Skin of body (tissue), 2 donors: ENCODE results near the gene ZFPM1. TPM values are rescaled to one million over a fixed set of nuclear protein-coding genes. Genes with fewer than 3 reads are reported as not detected.

ENCODE experiments used
- DNase-seq: peaks from one replicate; lab custom pipeline; 2025; lab: John Stamatoyannopoulos, UW
- total RNA-seq: library from RNA; depleted of rRNA; stranded (reverse); fragments of >200 nt; gene quantifications from one replicate; pipeline ENCODE4 v1.2.3, GENCODE V29; 2014

Gene ZFPM1
- total RNA-seq, 1 donor from 2014 or later: 0.69 TPM

DNA sequence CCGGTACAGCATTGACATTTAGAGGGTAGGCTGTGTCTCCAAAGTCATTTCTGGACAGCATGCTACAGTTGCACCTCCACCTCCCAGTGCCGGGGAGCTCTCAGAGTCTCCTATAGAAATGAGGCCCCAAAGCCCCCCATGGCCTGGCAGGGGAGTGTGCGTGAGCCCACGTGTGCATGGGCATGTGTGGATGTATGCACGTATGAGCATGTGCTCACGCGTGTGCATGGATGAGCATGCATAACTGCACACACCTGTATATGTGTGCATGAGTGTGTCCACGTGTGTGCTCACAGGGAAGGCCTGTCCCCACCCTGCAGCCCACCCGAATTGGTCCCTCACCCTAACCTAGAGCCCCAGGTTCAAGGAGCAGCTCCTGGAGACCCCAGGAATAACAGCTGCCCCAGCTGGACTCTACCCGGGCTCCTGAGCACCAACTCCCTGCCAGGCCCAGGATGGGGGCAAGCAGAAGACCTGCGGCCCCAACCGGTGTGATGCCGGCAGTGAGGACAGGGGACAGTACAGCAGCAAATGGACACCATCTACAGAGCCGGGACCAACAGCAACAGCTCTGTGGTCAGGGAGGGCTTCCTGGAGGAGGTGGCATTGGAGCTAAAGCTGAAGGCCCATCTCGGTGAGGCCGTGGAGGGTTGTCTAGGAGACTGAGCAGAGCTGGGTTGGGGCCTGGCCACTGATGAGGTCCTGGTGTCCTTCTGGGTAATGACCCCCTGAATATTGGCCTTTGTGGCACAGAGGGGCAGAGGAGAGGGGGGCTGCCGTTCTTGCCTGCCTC, 35.2 kb upstream of the ZFPM1 start:
- no peak for DNase-seq

DNA sequence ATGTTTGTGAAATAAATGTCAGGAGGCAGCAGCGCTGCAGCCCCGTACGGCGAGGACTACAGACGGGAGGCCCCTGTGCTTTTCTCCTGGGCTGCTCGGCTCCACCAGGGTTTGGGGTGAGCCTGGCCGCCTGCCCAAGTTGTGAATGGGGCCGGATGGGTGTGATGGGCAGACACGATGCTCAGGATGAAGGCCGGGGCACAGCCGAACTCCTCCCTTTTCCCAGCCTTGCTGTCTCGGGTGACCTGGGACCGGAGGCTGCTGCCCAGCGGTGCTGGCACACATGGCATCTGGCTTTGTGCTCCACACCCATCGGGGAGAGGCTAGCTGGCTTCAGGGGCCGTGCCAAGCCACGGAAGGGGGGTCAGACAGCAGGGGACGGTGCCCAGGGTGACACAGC, 34.2 kb upstream of the ZFPM1 start:
- no peak for DNase-seq

DNA sequence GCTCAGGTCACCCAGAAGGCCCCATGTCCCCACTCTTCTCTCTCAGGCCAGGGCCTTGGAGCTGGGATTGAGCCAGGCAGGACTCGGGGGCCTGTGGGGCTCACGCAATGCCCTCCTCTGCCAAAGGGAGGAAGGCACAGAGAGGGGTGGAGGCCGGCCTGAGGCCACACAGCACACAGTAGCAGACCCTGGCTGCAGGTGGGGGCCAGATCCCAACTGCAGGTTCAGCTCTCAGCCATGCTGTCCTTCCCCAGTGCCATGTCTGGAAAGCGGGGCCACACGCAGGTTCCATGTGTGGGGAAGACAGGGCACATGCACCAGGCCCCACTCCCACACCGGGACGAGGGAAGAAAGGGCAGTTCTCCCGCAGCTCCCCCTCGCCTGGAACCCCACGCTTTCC, 33.3 kb upstream of the ZFPM1 start:
- DNase-seq: no peak

DNA sequence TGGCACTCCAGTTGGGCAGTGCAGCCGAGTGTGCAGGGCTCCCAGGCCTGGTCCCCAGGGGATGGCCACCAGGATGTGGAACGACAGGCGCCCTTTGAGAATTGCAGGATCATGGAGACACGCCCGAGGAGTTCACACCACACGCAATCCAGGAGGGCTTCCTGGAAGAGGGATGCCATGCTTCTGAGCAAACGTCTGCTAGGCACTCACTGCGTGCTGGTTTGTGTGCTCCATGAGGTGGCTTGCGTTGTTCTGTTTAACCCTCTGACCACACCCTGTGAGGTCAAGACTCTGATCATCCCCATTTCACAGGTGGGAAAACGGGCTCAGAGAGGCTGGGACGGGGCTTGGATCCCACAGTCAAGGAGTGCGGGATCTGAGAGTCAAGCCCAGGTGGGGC, 32.6 kb upstream of the ZFPM1 start:
- DNase-seq: no peak

DNA sequence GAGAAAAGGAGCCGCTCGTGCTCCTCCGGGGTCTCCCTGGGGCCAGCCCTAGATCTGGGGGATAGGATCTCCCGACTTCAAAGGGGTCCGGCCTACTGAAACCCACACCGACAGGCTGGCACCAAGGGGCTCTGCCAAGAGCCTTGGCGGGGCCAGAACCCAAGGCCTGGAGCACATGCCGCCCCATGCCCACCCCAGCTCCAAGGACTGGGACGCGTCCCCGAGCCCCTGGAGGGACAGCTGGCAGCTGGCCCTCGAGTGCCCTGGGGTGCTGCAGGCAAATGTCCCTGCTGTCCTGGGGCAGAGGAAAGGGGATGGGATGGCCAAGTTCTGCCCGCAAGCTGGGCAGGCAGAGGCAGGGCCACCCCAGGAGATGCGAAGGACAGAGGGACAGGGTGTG, 31.8 kb upstream of the ZFPM1 start:
- DNase-seq: no peak

DNA sequence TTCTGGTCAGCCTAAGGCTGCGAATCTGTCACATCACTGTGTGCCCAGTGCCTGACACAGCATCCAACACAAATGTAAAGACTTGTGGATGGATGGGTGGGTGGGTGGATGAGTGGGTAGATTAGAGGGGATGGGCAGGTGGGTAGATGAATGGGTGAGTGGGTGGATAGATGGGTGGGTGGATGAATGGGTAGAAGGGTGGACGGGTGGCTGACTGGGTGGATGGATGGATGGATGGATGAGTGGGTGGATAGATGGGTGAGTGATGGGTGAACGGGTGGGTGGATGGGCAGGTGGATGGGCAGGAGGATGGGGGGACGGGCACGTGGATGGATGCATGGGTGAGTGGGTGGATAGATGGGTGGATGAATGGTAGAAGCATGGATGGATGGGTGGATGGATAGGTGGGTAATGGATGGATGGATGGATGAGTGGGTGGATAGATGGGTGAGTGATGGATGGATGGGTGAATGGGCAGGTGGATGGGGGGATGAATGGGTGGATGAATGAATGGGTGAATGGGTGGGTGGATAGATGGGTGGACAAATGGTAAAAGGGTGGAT, 31.1 kb upstream of the ZFPM1 start:
- DNase-seq: no peak

DNA sequence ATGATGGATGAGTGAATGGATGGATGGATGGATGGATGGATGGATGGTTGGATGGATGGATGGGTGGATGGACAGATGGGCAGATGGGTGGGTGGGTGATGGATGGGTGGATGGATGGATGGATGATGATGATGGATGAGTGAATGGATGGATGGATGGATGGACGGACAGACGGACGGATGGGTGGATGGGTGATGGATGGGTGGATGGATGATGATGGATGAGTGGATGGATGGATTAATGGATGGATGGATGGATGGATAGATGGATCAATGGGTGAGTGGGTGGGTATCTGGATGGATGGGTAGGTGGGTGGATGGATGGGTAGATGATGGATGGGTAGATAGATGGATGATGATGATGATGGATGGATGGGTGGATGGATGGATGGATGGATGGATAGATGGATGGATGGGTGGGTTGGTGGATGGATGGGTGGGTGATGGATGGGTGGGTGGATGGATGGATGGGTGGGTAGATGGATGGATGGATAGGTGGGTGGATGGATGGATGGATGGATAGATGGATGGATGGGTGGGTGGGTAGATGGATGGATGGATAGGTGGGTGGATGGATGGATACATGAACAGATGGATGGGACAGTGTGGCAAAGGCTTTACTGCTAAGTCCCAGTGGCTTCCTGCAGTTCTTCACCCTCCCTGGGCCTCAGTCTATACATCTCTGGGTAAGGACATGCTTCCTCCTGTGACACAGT, 30.2 kb upstream of the ZFPM1 start:
- no peak for DNase-seq

DNA sequence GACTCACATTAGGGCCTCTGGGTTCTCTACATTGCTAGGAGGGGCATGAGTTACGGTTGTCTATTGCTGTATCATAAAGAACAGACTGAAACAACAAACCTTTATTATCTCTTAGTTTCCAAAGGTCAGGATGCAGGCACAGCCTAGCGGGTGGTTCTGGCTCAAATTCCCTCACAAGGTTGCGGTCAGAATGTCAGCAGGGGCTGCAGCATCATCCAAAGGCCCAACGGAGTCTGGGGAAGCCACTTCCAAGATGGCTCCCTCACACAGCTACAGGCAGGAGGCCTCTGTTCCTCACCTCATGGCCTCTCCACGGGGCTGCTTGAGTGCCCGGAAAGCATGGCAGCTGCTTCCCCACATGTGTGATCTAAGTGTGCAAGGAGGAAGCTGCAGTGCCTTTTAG, 29.6 kb upstream of the ZFPM1 start:
- no peak for DNase-seq

DNA sequence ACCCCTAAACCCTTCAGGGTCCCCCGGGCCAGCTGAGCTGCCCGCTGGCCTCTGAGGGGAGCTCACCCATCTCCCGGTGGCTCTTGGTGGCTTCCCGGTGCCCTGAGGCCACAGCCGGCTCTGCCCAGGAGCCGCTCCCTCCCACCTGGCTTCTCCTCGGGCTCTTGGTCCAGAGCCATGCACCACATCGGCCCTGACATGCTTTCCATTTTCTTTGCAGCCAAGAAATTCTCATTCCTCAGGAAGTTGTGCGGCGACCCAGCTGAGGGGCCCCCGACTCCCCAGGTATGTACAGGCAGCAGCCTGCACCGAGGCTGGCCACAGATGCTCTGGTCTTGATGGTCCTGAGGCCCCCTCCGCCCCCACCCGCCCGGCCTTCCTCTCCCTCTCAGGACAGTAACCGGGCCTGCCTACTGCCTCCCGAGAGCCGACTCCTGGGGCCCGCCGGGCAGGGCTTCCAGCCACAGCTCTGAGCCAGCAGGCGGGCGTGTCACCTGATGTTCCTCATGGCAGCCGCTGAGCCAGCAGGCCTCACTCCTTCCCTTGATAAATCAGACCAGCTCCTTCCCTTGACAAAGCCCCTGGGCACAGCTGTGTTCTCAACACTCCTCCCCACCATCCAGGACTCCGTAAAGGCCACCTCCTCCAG, 28.4 kb upstream of the ZFPM1 start:
- DNase-seq: no peak

DNA sequence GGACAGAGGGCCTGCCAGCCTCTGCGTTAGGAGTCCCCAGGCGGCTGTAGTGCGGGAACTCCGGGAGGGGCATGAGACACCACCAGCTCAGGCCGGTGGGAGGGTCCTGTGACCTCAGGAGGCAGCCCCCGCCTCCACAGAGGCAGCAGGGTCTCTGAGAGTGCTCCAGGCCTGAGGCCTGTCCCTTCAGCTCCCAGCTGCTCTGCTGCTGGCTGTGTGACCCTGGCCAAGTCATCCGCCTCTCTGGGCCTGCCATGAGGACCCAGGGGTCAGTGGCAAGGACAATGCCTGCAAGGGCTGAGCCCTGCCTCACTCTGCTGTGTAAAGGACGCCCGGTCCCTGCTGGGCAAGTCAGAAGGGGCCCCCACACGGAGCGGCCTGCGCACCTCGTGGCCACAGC, 27.1 kb upstream of the ZFPM1 start:
- DNase-seq: no peak

DNA sequence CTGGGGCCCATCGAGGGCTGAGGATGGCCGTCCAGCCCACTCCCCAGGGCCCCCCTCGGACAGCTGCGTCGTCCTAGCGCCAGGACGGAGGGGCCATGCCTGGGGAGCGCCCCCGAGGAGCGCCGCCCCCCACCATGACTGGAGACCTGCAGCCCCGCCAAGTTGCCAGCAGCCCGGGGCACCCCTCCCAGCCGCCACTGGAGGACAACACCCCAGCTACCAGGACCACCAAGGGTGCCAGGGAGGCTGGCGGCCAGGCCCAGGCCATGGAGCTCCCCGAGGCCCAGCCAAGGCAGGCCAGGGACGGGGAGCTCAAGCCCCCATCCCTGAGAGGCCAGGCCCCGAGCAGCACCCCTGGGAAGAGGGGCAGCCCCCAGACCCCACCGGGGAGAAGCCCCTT, 25.7 kb upstream of the ZFPM1 start:
- no peak for DNase-seq

DNA sequence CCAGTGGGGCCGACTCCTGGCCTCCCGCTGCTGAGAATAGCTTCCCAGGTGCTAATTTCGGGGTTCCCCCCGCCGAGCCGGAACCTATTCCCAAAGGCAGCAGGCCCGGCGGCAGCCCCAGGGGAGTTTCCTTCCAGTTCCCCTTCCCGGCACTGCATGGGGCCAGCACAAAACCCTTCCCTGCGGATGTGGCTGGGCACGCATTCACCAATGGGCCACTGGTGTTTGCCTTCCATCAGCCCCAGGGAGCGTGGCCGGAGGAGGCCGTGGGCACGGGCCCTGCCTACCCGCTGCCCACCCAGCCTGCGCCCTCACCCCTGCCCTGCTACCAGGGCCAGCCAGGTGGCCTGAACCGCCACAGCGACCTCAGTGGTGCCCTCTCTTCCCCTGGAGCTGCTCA, 24.9 kb upstream of the ZFPM1 start:
- no peak for DNase-seq

DNA sequence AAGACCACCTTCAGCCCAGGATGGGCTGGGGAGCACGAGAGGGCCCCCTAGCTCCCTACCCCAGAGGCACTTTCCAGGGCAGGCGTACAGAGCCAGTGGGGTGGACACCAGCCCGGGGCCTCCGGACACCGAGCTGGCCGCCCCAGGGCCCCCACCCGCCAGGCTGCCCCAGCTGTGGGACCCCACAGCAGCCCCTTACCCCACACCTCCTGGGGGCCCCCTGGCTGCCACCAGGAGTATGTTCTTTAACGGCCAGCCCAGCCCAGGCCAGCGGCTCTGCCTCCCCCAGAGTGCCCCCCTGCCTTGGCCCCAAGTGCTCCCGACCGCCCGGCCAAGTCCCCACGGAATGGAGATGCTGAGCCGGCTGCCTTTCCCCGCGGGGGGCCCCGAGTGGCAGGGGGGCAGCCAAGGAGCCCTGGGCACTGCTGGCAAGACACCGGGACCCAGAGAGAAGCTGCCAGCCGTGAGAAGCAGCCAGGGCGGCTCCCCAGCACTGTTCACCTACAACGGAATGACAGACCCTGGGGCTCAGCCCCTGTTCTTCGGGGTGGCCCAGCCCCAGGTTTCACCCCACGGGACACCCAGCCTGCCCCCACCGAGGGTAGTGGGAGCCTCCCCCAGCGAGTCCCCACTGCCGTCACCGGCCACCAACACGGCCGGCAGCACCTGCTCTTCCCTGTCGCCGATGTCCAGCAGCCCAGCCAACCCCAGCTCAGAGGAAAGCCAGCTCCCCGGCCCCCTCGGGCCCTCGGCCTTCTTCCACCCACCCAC, 24.3 kb upstream of the ZFPM1 start:
- no peak for DNase-seq

DNA sequence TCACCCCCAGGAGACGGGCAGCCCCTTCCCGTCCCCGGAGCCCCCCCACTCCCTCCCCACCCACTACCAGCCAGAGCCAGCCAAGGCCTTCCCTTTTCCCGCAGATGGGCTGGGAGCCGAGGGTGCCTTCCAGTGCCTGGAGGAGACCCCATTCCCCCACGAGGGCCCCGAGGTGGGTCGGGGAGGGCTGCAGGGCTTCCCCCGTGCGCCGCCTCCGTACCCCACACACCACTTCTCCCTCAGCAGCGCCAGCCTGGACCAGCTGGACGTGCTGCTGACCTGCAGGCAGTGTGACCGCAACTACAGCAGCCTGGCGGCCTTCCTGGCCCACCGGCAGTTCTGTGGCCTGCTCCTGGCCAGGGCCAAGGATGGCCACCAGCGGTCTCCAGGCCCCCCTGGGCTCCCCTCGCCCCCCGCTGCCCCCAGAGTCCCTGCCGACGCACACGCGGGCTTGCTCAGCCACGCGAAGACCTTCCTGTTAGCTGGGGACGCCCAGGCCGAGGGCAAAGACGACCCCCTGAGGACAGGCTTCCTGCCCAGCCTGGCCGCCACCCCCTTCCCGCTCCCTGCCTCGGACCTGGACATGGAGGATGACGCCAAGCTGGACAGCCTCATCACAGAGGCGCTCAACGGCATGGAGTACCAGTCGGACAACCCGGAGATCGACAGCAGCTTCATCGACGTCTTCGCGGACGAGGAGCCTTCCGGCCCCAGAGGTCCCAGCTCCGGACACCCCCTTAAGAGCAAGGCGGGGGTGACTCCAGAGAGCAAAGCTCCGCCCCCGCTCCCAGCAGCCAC, 23.5 kb upstream of the ZFPM1 start:
- no peak for DNase-seq

DNA sequence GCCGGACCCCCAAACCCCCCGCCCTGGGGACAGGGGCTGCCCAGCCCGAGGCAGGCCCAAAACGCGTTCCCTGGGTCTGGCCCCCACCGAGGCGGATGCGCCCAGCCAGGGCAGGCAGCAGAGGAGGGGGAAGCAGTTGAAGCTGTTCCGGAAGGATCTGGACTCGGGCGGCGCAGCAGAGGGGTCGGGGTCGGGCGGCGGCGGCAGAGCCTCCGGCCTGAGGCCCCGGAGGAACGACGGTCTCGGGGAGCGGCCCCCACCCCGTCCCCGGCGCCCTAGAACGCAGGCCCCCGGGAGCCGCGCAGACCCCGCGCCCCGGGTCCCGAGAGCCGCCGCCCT, 22.9 kb upstream of the ZFPM1 start:
- no peak for DNase-seq

DNA sequence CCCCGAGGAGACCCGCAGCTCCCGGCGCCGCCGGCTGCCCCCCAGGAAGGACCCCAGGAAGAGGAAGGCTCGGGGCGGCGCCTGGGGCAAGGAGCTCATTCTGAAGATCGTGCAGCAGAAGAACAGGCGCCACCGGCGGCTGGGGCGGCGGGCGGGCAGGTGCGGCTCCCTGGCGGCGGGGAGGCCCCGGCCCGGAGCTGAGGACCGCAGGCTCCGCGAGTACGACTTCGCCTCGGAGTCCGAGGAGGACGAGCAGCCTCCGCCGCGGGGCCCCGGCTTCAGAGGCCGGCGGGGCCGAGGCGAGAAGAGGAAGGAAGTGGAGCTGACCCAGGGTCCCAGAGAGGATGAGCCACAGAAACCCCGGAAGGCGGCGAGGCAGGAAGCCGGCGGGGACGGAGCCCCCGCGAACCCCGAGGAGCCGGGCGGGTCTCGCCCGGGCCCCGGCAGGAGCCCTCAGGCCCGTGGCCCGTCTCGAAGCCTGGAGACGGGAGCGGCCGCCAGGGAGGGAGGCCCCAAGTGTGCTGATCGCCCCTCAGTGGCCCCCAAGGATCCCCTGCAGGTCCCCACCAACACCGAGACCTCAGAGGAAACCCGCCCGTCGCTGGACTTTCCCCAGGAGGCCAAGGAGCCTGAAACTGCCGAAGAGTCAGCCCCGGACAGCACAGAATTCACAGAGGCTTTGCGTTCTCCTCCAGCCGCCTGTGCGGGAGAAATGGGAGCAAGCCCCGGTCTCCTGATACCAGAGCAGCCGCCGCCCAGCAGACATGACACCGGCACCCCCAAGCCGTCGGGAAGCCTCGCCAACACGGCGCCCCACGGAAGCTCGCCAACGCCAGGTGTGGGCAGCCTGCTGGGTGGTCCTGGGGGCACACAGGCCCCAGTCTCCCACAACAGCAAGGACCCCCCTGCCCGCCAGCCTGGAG, 22.3 kb upstream of the ZFPM1 start:
- DNase-seq: no peak

DNA sequence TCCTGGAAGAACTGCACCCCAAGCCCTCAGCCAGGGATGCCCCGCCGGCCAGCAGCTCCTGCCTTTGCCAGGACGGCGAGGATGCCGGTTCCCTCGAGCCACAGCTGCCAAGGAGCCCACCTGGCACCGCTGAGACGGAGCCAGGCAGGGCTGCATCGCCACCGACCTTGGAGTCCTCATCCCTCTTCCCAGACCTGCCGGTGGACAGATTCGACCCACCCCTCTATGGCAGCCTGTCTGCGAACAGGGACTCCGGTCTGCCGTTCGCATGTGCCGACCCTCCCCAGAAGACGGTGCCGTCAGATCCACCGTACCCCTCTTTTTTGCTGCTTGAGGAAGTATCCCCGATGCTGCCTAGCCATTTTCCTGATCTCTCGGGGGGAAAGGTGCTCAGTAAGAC, 21.4 kb upstream of the ZFPM1 start:
- DNase-seq: no peak

DNA sequence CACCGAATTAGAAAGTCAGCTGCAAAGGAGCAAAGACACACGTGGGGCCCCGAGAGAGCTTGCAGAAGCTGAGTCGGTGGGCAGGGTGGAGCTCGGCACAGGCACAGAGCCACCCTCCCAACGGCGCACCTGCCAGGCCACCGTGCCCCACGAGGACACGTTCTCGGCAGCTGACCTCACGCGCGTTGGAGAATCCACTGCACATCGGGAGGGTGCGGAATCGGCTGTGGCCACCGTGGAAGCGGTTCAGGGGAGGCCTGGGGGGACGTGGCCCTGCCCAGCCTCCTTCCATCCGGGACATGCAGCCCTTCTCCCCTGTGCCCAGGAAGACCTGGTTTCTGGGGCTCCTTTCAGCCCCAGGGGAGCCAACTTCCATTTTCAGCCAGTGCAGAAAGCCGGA, 20.9 kb upstream of the ZFPM1 start:
- no peak for DNase-seq

DNA sequence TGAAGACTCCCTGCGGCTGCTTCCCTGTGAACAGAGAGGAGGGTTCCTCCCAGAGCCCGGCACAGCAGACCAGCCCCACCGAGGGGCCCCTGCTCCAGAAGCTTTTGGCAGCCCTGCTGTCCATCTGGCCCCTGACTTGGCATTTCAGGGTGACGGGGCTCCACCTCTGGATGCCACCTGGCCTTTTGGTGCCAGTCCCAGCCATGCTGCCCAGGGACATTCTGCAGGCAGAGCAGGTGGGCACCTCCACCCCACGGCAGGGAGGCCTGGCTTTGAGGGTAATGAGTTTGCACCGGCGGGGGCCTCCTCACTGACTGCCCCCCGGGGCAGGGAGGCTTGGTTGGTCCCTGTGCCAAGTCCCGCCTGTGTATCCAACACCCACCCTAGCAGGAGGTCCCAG, 20.3 kb upstream of the ZFPM1 start:
- no peak for DNase-seq
